Measurements from ENCODE around the gene PPP2R1B. TPM values are rescaled to one million over a fixed set of nuclear protein-coding genes. Genes with fewer than 3 reads are reported as not detected.

The PPP2R1B gene
- total RNA-seq, 1 donor: 38.9 TPM

DNA sequence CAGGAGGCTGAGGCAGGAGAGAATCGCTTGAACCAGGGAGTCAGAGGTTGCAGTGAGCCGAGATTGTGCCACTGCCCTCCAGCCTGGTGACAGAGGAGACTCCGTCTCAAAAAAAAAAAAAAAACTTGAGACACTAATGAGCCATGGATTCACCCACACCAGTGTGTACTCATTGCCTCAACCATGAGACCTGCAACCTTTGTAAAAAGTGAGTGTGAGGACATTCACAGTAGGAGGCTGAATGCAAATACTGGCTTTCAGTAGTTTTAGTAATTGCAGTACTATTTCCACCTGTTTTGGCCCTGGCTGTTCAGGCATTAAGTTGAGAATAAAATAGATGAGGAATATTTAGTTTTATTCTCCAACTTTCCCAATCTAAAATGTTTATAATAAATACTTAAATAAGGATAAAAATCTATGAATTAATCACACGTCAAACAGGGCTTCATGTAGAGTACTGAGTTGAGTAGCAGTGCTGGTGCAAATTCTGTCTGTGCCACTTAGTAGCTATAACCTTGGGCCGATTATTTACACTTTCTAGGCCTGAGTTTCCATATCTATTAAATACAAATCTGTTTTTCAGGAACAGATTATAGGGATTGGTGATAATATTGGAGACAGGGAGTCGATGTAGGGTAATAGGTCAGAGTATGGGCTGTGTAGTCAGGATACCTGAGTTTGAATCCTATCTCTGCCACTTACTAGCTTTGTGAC is 72.8 kb downstream of the PPP2R1B start:
- TF ChIP-seq, protein P1, sequence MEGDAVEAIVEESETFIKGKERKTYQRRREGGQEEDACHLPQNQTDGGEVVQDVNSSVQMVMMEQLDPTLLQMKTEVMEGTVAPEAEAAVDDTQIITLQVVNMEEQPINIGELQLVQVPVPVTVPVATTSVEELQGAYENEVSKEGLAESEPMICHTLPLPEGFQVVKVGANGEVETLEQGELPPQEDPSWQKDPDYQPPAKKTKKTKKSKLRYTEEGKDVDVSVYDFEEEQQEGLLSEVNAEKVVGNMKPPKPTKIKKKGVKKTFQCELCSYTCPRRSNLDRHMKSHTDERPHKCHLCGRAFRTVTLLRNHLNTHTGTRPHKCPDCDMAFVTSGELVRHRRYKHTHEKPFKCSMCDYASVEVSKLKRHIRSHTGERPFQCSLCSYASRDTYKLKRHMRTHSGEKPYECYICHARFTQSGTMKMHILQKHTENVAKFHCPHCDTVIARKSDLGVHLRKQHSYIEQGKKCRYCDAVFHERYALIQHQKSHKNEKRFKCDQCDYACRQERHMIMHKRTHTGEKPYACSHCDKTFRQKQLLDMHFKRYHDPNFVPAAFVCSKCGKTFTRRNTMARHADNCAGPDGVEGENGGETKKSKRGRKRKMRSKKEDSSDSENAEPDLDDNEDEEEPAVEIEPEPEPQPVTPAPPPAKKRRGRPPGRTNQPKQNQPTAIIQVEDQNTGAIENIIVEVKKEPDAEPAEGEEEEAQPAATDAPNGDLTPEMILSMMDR (IDR thresholded peaks at IDR 0.05; ENCODE audit: insufficient read depth, low read depth, low read length): no peak
- DNase-seq (ENCODE audit: low read depth): no peak

DNA sequence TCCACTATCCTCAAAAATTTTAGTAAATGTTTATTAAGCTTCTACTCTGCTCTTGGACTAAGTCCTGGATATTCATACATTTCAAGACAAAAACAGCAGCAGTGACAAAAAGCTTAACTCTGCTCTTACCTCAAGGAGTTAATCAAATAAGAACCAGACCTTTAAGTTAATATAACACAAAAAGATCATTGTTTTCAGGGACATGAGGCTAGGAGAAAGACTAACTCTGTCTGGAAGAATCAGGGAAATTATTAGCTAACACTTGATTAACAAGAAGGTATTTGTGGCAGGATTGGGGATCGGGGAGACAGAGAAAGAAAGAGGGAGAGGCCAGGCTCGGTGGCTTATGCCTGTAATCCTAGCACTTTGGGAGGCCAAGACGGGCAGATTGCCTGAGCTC is 74.4 kb downstream of the PPP2R1B start:
- no peak for DNase-seq (ENCODE audit: low read depth)
- H3K4me3 ChIP-seq (ENCODE audit: low read depth, low read length): no peak overlapping the region
- TF ChIP-seq, protein P1 (IDR thresholded peaks at IDR 0.05; ENCODE audit: insufficient read depth, low read depth, low read length): no peak

More for the DNA sequence above, 72.8 kb downstream of the PPP2R1B start:
- no peak overlapping the region for H3K4me3 ChIP-seq (ENCODE audit: low read depth, low read length)

DNA sequence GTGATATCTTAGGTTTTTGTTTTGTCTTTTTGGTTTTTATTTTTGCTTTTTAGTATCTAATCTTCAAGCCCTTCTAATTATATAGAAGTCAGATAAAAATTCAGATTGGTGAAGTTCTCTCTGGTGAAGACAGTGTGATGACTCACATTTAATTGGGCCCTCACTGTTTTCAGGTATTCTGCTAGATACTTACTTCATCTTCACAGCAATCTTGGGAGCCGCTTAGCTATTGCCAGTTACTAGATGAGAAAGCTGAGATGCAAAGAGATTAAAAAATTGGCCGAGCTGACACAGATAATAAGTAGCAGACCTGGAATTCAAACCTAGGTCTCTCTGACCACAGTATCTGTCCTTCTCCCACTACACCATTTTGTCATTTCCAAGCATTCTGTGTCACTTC is 75.0 kb downstream of the PPP2R1B start:
- TF ChIP-seq, protein P1 (IDR thresholded peaks at IDR 0.05; ENCODE audit: insufficient read depth, low read depth, low read length): no peak
- DNase-seq (ENCODE audit: low read depth): no peak

DNA sequence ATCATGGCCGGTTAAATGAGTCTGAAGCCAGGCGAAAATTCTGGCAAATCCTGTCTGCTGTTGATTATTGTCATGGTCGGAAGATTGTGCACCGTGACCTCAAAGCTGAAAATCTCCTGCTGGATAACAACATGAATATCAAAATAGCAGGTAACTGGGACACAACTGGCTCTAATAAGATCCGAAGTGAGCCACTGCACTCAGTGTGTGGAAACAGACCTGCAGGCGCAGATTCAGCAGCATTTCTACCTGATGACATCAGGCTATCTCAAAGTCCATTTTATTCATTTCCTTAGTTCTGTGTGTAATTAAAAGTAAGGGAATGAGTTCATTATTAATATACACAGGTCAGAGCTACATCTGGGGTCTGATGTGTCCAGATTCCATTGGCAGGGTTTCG is 78.2 kb downstream of the PPP2R1B start:
- TF ChIP-seq, protein P1 (IDR thresholded peaks at IDR 0.05; ENCODE audit: insufficient read depth, low read depth, low read length): no peak
- no peak overlapping the region for H3K4me3 ChIP-seq (ENCODE audit: low read depth, low read length)
- no peak for DNase-seq (ENCODE audit: low read depth)

More for the DNA sequence above, 75.0 kb downstream of the PPP2R1B start:
- no peak overlapping the region for H3K4me3 ChIP-seq (ENCODE audit: low read depth, low read length)

DNA sequence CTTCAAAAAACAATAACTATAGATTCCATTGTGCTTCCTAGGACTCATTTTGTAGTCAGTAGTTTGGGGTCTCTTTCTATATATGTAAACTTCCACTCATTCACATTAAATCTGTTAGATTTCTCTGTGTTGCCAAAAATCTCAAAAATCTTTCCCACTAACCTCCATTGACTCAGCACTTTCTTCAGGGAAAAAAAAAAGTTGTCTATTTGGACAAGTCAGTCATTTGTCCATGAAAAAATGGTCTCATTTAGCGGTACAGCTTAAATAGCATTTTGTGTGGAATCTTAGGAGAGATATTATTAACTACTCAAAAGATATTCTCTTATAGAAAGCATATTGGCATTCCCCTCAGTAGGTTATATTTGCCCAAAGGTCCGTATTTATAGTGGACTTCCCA is 81.9 kb downstream of the PPP2R1B start:
- H3K4me3 ChIP-seq (ENCODE audit: low read depth, low read length): no peak overlapping the region
- TF ChIP-seq, protein P1 (IDR thresholded peaks at IDR 0.05; ENCODE audit: insufficient read depth, low read depth, low read length): no peak
- no peak for DNase-seq (ENCODE audit: low read depth)

DNA sequence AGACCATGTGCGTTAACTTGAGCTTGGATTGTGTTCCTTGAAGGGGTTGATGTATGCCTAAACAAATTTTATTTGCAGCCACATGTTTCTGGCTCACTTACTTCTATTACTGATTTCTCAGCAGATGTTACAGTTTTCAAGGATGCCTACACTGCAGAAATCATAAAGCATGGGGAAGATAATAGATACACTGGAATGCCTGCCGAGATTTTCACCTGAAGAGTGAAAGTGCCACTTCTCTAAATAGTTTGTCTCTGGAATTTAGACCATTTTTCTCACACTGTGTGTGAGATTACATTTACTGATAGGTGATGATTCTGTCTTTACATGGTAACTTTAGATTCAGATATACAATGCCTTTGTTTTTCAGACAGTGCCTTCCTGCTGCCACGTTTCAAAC is 82.4 kb downstream of the PPP2R1B start:
- TF ChIP-seq, protein P1 (IDR thresholded peaks at IDR 0.05; ENCODE audit: insufficient read depth, low read depth, low read length): no peak
- H3K4me3 ChIP-seq (ENCODE audit: low read depth, low read length): no peak overlapping the region
- DNase-seq (ENCODE audit: low read depth): no peak
